ENCODE measurements around the gene PAX5. TPM values are rescaled to one million over a fixed set of nuclear protein-coding genes. Genes with fewer than 3 reads are reported as not detected.

Gene PAX5
- total RNA-seq, 1 donor from 2014 or later, result 0.25 TPM

DNA sequence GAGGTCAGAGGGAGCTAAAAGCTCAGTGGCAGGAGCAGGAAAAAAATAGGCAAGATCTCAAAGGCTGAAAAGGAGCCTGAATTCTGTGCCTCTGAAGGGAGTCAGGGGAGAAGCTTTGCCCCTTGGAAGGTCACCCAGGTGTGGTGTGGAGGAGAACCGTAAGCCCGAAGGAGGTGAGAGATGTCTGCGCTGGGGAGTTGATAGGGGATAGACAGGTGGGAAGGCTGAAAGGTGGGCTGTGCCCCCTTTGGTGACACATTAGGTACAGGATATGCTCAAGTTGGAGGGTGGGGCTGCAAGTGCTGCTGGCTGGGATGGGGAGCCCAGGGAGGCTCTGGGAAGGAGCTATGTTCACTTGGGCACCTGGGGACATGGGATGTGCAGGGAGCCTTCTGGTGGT is 217.7 kb downstream of the PAX5 start:
- Histone ChIP-seq H3K9me3 (no peaks in the 10 kb centered on the region), H3K27ac (no peak overlapping the region), H3K36me3 (no peaks in the 10 kb centered on the region), H3K4me3 (no peak overlapping the region), H3K4me1 (peaks cover 10% of the 10 kb centered on the region), H3K27me3 (no peaks in the 10 kb centered on the region)
- TF ChIP-seq, protein P1, sequence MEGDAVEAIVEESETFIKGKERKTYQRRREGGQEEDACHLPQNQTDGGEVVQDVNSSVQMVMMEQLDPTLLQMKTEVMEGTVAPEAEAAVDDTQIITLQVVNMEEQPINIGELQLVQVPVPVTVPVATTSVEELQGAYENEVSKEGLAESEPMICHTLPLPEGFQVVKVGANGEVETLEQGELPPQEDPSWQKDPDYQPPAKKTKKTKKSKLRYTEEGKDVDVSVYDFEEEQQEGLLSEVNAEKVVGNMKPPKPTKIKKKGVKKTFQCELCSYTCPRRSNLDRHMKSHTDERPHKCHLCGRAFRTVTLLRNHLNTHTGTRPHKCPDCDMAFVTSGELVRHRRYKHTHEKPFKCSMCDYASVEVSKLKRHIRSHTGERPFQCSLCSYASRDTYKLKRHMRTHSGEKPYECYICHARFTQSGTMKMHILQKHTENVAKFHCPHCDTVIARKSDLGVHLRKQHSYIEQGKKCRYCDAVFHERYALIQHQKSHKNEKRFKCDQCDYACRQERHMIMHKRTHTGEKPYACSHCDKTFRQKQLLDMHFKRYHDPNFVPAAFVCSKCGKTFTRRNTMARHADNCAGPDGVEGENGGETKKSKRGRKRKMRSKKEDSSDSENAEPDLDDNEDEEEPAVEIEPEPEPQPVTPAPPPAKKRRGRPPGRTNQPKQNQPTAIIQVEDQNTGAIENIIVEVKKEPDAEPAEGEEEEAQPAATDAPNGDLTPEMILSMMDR (IDR thresholded peaks at IDR 0.05), result no peak
- no peak for TF ChIP-seq POLR2A (IDR thresholded peaks at IDR 0.05)
- no peak for TF ChIP-seq POLR2AphosphoS5 (IDR thresholded peaks at IDR 0.05; ENCODE audit: insufficient read depth in 1 of 2, low read depth in 1 of 2)
- intact Hi-C loops (cut with DNase I), result no loop called here
- DNase-seq (ENCODE audit: extremely low spot score in 2 of 2), result no peak

DNA sequence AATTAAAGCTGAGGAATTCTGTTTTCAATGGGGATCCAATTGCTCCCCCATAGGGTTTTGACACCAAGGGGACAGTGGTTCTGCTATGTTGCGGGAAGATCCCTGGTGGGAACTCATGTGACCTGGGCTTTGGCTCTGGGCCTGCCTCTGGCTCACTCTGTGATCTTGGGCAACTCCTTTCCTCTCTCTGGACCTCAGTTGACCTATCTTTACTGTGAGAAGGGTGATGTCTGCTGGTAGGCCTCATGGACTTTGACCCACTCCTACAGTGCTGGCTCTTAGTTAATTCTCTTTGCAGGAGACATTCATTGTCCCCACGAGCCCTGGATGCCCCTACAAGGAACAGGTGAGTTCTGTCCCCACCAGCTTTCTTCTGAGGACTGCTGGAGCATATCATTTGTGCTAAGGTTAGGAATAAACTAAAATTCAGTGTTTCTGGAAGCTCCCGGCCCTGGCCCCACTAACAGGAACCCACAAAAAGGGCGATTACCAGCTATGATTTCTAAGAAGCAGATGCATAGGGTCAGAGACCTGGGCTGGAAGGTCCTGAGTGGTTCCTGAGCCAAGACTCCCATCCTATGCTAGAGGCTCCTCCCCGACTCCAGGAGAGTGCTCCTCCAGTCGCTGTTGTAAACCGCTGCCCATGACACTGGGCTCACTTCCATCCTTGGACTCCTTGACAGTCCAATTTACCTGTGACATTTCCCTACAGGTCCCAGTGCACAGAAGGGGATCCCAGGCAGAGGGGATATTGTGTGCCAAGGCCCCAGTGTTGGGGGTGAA is 218.3 kb downstream of the PAX5 start:
- Histone ChIP-seq H3K36me3 (no peaks in the 10 kb centered on the region), H3K4me1 (peaks cover 10% of the 10 kb centered on the region), H3K9me3 (no peaks in the 10 kb centered on the region), H3K4me3 (no peak overlapping the region), H3K27ac (no peak overlapping the region), H3K27me3 (no peaks in the 10 kb centered on the region)
- no peak for DNase-seq (ENCODE audit: extremely low spot score in 2 of 2)
- TF ChIP-seq, protein P1 (IDR thresholded peaks at IDR 0.05), result no peak
- TF ChIP-seq POLR2A (IDR thresholded peaks at IDR 0.05) (no peak), POLR2AphosphoS5 (IDR thresholded peaks at IDR 0.05; ENCODE audit: insufficient read depth in 1 of 2, low read depth in 1 of 2) (no peak)
- intact Hi-C loops (cut with DNase I), result no loop called here

DNA sequence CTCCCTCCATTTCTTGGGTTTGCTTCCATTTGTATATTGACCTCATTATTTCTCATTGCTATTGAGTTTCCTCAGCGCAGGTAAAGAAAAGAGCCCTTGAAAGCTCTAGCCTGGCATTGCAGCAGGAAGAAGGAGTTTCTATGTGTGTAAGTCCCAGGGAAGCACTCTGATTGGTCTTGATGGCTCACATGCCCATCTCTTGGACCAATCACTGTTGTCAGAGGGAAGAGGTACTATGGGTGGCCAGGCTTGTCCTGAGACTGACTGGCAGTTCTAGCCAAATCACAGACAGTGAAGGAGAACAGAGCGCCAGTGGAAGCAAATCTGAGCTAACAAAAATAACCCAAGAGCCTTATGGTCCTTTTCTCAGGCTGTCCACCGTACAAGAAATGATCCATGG is 219.0 kb downstream of the PAX5 start:
- Histone ChIP-seq H3K4me3 (no peak overlapping the region), H3K27me3 (no peaks in the 10 kb centered on the region), H3K36me3 (no peaks in the 10 kb centered on the region), H3K27ac (no peak overlapping the region), H3K9me3 (no peaks in the 10 kb centered on the region), H3K4me1 (peaks cover 10% of the 10 kb centered on the region)
- TF ChIP-seq, protein P1 (IDR thresholded peaks at IDR 0.05), result no peak
- TF ChIP-seq POLR2AphosphoS5 (IDR thresholded peaks at IDR 0.05; ENCODE audit: insufficient read depth in 1 of 2, low read depth in 1 of 2), result no peak
- no peak for TF ChIP-seq POLR2A (IDR thresholded peaks at IDR 0.05)
- intact Hi-C loops (cut with DNase I), result no loop called here
- DNase-seq (ENCODE audit: extremely low spot score in 2 of 2), result no peak

DNA sequence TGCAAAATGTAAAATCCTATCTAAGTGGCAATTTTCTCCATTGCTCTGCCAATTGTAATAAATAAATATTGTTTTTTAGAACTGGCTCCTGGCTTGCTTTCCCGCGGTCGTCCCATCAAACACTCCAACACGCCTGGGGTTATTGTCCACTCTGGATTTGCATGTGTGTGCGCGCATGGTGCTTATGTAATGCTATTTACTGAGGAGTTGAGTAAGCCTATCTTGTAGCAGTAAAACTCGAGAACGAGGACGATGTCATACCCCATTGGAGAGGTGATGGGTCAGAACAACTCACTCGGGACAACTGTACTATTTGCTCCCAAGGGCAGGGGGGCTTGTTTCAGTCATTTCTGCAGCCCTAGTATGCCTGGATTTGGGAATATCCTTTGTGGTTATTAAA is 220.9 kb downstream of the PAX5 start:
- Histone ChIP-seq H3K27me3 (no peaks in the 10 kb centered on the region), H3K36me3 (no peaks in the 10 kb centered on the region), H3K27ac (no peak overlapping the region)

DNA sequence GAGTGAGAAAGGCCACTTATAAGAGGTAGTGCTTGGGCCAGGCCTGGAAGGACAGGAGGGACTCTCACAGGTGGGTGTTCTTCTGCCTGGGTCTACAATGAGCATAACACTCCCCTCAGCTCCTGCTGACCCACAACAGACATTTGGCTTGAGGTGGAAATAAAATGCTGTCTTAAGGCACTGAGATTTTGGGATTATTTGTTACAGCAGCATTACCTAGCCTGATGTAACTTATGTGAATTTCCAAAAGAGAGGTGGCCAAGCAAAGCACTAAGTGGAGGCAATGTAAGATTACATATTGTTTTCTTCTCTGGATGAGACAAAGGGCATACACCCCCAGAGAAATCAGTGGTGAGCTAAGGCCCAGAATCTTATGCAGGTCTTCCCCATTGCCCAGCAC is 221.5 kb downstream of the PAX5 start:
- no peak overlapping the region for H3K27ac ChIP-seq
- H3K4me3 ChIP-seq, result no peak overlapping the region
- no peak for DNase-seq (ENCODE audit: extremely low spot score in 2 of 2)
- TF ChIP-seq POLR2A (IDR thresholded peaks at IDR 0.05) (no peak), POLR2AphosphoS5 (IDR thresholded peaks at IDR 0.05; ENCODE audit: insufficient read depth in 1 of 2, low read depth in 1 of 2) (no peak)
- TF ChIP-seq, protein P1 (IDR thresholded peaks at IDR 0.05), result no peak
- H3K36me3 ChIP-seq, result no peaks in the 10 kb centered on the region
- H3K27me3 ChIP-seq, result no peaks in the 10 kb centered on the region
- no peaks in the 10 kb centered on the region for H3K4me1 ChIP-seq
- intact Hi-C loops (cut with DNase I), result no loop called here
- no peaks in the 10 kb centered on the region for H3K9me3 ChIP-seq

More for the DNA sequence above, 220.9 kb downstream of the PAX5 start:
- peaks cover 3% of the 10 kb centered on the region for H3K4me1 ChIP-seq
- DNase-seq (ENCODE audit: extremely low spot score in 2 of 2), result no peak
- intact Hi-C loops (cut with DNase I), result no loop called here
- no peaks in the 10 kb centered on the region for H3K9me3 ChIP-seq
- TF ChIP-seq, protein P1 (IDR thresholded peaks at IDR 0.05), result no peak
- TF ChIP-seq POLR2AphosphoS5 (IDR thresholded peaks at IDR 0.05; ENCODE audit: insufficient read depth in 1 of 2, low read depth in 1 of 2) (no peak), POLR2A (IDR thresholded peaks at IDR 0.05) (no peak)
- no peak overlapping the region for H3K4me3 ChIP-seq
